GM12801 (cell line): ENCODE data around the gene CA11.

Experiments
- CTCF ChIP-seq: IDR thresholded peaks from one replicate; pipeline ENCODE4 v1.5.1; 2011; ENCODE audit warnings: control low read depth; ENCODE audit not compliant: insufficient read length; ENCODE audit errors: extremely low read depth

Gene CA11

DNA sequence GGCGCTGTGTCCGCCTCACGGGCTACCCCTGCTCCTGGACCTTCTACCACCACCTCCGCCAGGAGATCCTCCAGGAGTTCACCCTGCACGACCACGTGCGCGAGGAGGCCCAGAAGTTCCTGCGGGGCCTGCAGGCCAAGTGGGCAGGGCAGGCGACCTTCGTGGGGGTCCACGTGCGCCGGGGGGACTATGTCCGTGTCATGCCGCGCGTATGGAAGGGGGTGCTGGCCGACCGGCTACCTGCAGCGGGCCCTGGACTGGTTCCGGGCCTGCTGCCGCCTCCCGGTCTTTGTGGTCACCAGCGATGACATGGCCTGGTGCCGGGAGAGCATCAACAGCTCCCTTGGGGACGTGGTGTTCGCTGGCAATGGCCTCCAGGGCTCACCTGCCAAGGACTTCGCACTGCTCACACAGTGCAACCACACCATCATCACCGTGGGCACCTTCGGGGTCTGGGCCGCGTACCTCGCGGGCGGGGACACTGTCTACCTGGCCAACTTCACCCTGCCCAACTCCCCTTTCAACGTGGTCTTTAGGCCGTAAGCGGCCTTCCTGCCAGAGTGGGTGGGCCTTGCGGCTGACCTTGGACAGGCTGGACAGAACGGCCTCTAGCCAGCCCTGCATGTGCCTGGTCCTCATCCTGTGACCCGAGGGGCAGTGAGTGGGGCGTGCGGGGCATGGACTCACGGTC is 34.6 kb upstream of the CA11 start:
- no peak for TF ChIP-seq CTCF

DNA sequence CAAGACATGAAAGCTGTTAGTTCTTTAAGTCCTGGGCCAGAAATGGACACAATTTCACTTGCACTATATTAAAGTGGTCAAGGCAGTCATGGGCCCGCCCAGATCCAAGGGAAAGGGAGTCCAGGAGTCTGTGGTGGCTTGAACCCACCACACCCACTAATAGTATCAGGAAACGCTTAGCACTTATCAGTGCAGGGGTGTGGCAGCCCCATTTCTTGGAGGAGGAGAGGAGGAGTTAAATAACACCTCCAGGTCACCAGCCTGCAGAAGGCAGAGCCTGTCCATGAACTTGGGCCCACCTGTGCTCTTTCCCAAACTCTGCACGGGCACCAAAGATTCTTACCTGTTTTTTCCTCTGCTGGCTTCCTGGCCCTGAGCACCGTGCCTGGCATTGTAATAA is 32.2 kb upstream of the CA11 start:
- no peak for TF ChIP-seq CTCF

DNA sequence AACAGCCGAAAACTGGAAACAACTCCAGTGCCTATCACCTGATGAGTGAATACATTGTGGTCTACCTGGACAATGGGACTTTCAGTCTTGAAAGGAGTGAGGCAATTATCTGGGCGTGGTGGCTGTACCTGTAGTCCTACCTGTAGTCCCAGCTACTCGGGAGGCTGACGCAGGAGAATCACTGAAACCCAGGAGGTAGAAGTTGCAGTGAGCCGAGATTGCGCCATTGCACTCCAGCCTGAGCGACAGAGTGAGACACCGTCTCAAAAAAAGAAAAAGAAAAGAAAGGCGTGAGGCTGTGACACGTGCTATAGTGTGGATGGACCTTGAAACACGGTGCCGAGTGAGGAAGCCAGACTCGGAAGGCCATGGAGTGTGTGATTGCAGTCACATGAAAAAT is 30.9 kb upstream of the CA11 start:
- TF ChIP-seq CTCF = no peak

GRCh38 chr19:48676487-48676886 is 30.5 kb upstream of the CA11 start:
- no peak for TF ChIP-seq CTCF

- TF ChIP-seq CTCF = no peak
These were observed 29.2 kb upstream of the CA11 start for GRCh38 chr19:48674921-48675824.

DNA sequence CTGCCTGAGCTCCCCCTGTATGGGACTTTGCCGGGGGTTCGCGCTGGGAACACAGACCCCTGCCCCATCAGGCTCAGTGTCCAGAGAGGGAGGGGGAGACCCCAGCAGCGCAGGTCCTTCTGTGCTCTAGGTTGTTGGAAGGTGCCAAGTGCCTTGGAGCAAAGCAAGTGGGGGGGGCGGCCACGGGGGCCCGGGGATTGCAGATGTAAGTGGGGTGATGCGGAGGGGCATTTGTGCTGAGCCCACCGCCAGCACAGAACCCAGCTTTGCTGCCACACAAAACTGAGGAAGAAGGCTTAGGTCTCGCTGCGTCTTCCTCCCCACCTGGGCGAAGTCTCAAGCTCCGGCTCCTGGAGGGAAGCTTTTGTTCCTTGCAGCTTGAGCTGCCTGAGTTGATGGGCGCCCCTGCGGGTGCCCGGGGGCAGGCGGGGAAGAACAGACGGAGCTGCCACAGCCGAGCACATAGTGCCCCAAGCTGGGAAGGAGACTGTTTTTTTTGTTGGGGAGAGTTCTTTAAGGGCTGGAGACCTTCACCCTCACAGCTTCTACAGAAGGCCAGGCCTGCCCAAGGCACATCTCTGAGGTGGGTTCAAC is 28.3 kb upstream of the CA11 start:
- TF ChIP-seq CTCF = no peak

DNA sequence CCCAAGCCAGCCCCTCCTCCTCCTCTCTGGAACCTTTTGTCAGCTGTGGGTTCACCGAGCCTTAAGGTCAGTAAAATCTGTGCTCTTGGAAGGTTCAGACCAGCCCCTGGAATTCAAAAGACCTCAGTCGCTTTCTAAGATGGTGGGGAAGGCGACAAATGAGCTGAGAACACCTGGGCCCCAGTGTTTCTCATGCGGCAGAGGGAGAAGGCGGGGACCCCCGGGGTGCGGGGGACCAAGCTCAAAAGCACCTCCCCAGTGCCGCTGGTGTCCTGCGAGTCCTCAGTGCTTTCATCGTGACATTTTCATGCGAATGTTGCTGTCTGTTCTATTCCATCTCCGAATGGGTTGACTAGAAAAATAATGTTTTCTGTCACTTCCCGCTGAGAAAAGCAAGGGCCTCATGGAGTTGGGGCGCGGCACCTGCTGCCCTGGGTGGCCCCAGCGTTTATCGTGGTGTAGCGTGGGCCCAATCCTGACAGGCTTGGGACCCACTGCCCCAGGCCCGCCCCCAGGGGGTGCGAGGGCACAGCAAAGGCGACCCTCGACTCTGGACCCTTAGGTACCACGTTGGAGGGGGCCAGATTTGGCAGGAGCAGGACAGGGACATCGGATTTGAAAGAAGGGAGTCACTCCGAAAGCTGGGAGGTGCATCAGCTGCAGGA is 27.6 kb upstream of the CA11 start:
- no peak for TF ChIP-seq CTCF
